ENCODE measurements around the gene INPP4A.

DNA sequence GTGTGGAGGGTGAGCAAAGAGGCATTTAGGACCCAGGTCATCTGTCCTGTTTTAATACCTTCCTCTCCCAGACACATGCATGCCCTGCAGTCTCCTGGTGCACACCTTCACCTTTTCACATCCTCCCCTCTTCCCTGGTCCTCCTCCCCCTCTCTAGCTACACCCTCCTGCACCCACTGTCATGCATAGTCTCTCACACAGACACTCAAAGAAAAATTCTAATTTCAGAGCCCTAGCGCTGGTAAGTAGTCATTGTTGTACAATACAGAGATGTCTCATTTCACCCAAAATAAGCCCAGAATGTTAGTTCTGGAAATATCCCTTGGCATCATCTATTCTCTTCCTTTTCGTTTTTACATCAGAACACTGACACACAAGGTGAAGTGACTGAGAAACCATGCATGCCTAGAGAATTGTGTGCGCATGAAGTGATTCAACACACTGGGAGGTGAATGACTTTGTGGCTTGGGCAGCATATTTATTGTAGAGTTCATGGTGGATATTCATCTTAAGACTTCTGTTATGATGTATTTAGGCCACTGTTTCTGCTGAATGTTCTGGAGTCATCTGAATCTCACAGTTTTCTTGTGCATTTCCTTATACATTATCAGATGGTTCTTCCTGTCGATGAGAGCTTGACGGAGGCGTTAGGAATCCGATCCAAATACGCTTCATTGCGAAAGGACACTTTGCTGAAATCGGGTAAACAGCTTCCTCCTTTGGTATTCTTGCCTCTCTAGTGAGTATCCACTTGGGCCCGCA is 93.8 kb downstream of the INPP4A start:
- TF ChIP-seq, protein P1, sequence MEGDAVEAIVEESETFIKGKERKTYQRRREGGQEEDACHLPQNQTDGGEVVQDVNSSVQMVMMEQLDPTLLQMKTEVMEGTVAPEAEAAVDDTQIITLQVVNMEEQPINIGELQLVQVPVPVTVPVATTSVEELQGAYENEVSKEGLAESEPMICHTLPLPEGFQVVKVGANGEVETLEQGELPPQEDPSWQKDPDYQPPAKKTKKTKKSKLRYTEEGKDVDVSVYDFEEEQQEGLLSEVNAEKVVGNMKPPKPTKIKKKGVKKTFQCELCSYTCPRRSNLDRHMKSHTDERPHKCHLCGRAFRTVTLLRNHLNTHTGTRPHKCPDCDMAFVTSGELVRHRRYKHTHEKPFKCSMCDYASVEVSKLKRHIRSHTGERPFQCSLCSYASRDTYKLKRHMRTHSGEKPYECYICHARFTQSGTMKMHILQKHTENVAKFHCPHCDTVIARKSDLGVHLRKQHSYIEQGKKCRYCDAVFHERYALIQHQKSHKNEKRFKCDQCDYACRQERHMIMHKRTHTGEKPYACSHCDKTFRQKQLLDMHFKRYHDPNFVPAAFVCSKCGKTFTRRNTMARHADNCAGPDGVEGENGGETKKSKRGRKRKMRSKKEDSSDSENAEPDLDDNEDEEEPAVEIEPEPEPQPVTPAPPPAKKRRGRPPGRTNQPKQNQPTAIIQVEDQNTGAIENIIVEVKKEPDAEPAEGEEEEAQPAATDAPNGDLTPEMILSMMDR (IDR thresholded peaks at IDR 0.05) = no peak
- no peak for TF ChIP-seq POLR2A (IDR thresholded peaks at IDR 0.05)

Measured in esophagus squamous epithelium (tissue), 4 donors.